MCF 10A (cell line): ENCODE results near the gene GPC3. TPM values are rescaled to one million over a fixed set of nuclear protein-coding genes. Genes with fewer than 3 reads are reported as not detected.

Experiments
- BruUV-seq: library from RNA; stranded (reverse); fragments of 400-500 nt; replicated peaks from 2 replicates; lab custom pipeline; 2021; lab: Mats Ljungman, UMichigan
- CTCF ChIA-PET: fragments of 300-600 bp; sonication (Branson Sonifier 250); formaldehyde crosslinking; extraction: SDS; loops from one replicate; lab custom pipeline; 2021; ENCODE audit warnings: antibody characterized with exemption, inconsistent platforms; lab: Yijun Ruan, JAX
- POLR2A ChIA-PET: fragments of 300-600, 350-650 bp; sonication (Branson Sonifier 250); formaldehyde crosslinking; extraction: SDS; loops from one replicate; lab custom pipeline; 2020; ENCODE audit warnings: antibody characterized with exemption, inconsistent platforms; lab: Yijun Ruan, JAX
- DNase-seq: peaks from one replicate; pipeline ENCODE4 v3.0.0-alpha.2; 2018; ENCODE audit not compliant: unreplicated experiment
- H3K27ac Mint-ChIP-seq: one replicate; pipeline ENCODE4 v1.8.0; 2022; ENCODE audit warnings: mild to moderate bottlenecking, low read depth, mixed read lengths; ENCODE audit not compliant: unreplicated experiment
- H3K27me3 Mint-ChIP-seq: one replicate; pipeline ENCODE4 v1.8.0; 2022; ENCODE audit warnings: mixed read lengths; ENCODE audit not compliant: insufficient read depth, unreplicated experiment
- H3K36me3 Mint-ChIP-seq: one replicate; pipeline ENCODE4 v1.8.0; 2022; ENCODE audit warnings: mild to moderate bottlenecking, moderate library complexity, mixed read lengths; ENCODE audit not compliant: insufficient read depth, unreplicated experiment
- H3K4me1 Mint-ChIP-seq: one replicate; pipeline ENCODE4 v1.8.0; 2022; ENCODE audit warnings: mixed read lengths; ENCODE audit not compliant: insufficient read depth, unreplicated experiment
- H3K4me3 Mint-ChIP-seq: one replicate; pipeline ENCODE4 v1.8.0; 2022; ENCODE audit warnings: mild to moderate bottlenecking, moderate library complexity, mixed read lengths; ENCODE audit not compliant: unreplicated experiment
- H3K9me3 Mint-ChIP-seq: one replicate; pipeline ENCODE4 v1.8.0; 2022; ENCODE audit warnings: mixed read lengths; ENCODE audit not compliant: unreplicated experiment
- CTCF ChIP-seq: fragments of 200-600 bp; IDR thresholded peaks from one replicate; pipeline ENCODE4 v1.8.0; 2022; ENCODE audit warnings: antibody characterized with exemption, mild to moderate bottlenecking; ENCODE audit not compliant: unreplicated experiment
- intact Hi-C: fragments of 100-400 bp; cut with micrococcal nuclease; formaldehyde crosslinking; loops from 2 replicates; pipeline ENCODE4 v1.14.1; 2022
- total RNA-seq: library from RNA; stranded (reverse); gene quantifications from 2 replicates; pipeline ENCODE4 v1.2.3, GENCODE V29; 2022

Gene GPC3
- total RNA-seq, 1 experiment from 2014 or later = 0.37 TPM

GRCh38 chrX:133989993-133990392 lies 4.6 kb upstream of the GPC3 start:
- intact Hi-C loops = no loop called here
- no peaks in the 10 kb centered on the region for H3K4me1 Mint-ChIP-seq
- ChIA-PET POLR2A (no interaction called here), CTCF (interaction anchor here (0.7 kb wide), 1 partner anchor 62 kb away, joined by 4 read pairs; no protein-coding TSS in a partner anchor)
- no peak for DNase-seq
- H3K4me3 Mint-ChIP-seq = no peak overlapping the region
- BruUV-seq = no TSS peak
- H3K36me3 Mint-ChIP-seq = no peaks in the 10 kb centered on the region
- H3K27ac Mint-ChIP-seq = no peak overlapping the region
- peaks cover 20% of the 10 kb centered on the region for H3K27me3 Mint-ChIP-seq
- H3K9me3 Mint-ChIP-seq = no peaks in the 10 kb centered on the region
- no peak for TF ChIP-seq CTCF

- H3K36me3 Mint-ChIP-seq = no peaks in the 10 kb centered on the region
- H3K27me3 Mint-ChIP-seq = peaks cover 20% of the 10 kb centered on the region
- H3K4me1 Mint-ChIP-seq = no peaks in the 10 kb centered on the region
- no peak overlapping the region for H3K27ac Mint-ChIP-seq
- no peak for TF ChIP-seq CTCF
- BruUV-seq = no TSS peak
- H3K4me3 Mint-ChIP-seq = no peak overlapping the region
- H3K9me3 Mint-ChIP-seq = no peaks in the 10 kb centered on the region
- CTCF ChIA-PET = interaction anchor here (0.7 kb wide), 1 partner anchor 63 kb away, joined by 4 read pairs; no protein-coding TSS in a partner anchor
- POLR2A ChIA-PET = no interaction called here
- intact Hi-C loops = no loop called here
- DNase-seq = no peak
Measured at GRCh38 chrX:133989490-133989889, 4.1 kb upstream of the GPC3 start.

GRCh38 chrX:133988010-133988409 lies 2.6 kb upstream of the GPC3 start:
- Mint-ChIP-seq H3K9me3 (no peaks in the 10 kb centered on the region), H3K36me3 (no peaks in the 10 kb centered on the region), H3K4me3 (no peak overlapping the region), H3K27ac (no peak overlapping the region), H3K4me1 (no peaks in the 10 kb centered on the region), H3K27me3 (peaks cover 22% of the 10 kb centered on the region)
- BruUV-seq = no TSS peak
- TF ChIP-seq CTCF = no peak
- POLR2A ChIA-PET = no interaction called here
- CTCF ChIA-PET = no interaction called here
- DNase-seq = no peak
- intact Hi-C loops = no loop called here

- BruUV-seq = no TSS peak
Measured at GRCh38 chrX:133987188-133987587, 1.8 kb upstream of the GPC3 start.

More at GRCh38 chrX:133987188-133987587, 1.8 kb upstream of the GPC3 start:
- no peaks in the 10 kb centered on the region for H3K9me3 Mint-ChIP-seq
- no peaks in the 10 kb centered on the region for H3K36me3 Mint-ChIP-seq
- DNase-seq = no peak
- H3K27ac Mint-ChIP-seq = no peak overlapping the region
- peaks cover 25% of the 10 kb centered on the region for H3K27me3 Mint-ChIP-seq
- H3K4me1 Mint-ChIP-seq = no peaks in the 10 kb centered on the region
- no peak for TF ChIP-seq CTCF
- CTCF ChIA-PET = no interaction called here
- intact Hi-C loops = no loop called here
- POLR2A ChIA-PET = no interaction called here
- H3K4me3 Mint-ChIP-seq = no peak overlapping the region
